BJ (cell line): Measurements from ENCODE around the gene TEX19. TPM values are rescaled to one million over a fixed set of nuclear protein-coding genes. Genes with fewer than 3 reads are reported as not detected.
A peak's percentile ranks its signal among the peaks of the same experiment; 100 is the strongest.

Experiments
- CTCF ChIA-PET: fragments of 350-600 bp; formaldehyde crosslinking; extraction: SDS; loops from one replicate; lab custom pipeline; 2021; ENCODE audit warnings: antibody characterized with exemption, inconsistent platforms; lab: Yijun Ruan, JAX
- POLR2A ChIA-PET: fragments of 300-600 bp; sonication (Branson Sonifier 250); formaldehyde crosslinking; extraction: SDS; loops from one replicate; lab custom pipeline; 2021; ENCODE audit warnings: antibody characterized with exemption; lab: Charles Lee
- DNase-seq: peaks from one replicate; pipeline ENCODE4 v3.0.0-alpha.2; 2011; ENCODE audit warnings: low read depth
- H3K27me3 ChIP-seq: 2 replicates; pipeline ENCODE4 v1.6.0; 2011; ENCODE audit warnings: low read length; ENCODE audit not compliant: control insufficient read depth, insufficient read depth
- H3K36me3 ChIP-seq: 2 replicates; pipeline ENCODE4 v1.5.1; 2011; ENCODE audit warnings: low read length; ENCODE audit not compliant: control insufficient read depth, insufficient read depth
- H3K4me3 ChIP-seq: 2 replicates; pipeline ENCODE4 v1.5.1; 2011; ENCODE audit warnings: low read depth, mild to moderate bottlenecking, control low read depth, low read length
- CTCF ChIP-seq: IDR thresholded peaks from 2 replicates; pipeline ENCODE4 v1.5.1; 2011; ENCODE audit warnings: low read depth, mild to moderate bottlenecking, control low read depth, inconsistent platforms, low read length, moderate library complexity; ENCODE audit not compliant: insufficient read depth
- polyA plus RNA-seq: library from polyadenylated mRNA; depleted of rRNA; stranded (reverse); fragments of >200 nt; gene quantifications from 2 replicates; pipeline ENCODE4 v1.2.3, GENCODE V29; 2011

TEX19 gene
- polyA plus RNA-seq, 1 experiment: 0.06 TPM

- no peak overlapping the region for H3K4me3 ChIP-seq
- ChIA-PET CTCF (interaction anchor here (1.1 to 2.7 kb wide), 4 partner anchors 9 to 32 kb away, joined by 3 to 10 read pairs (median 6); no protein-coding TSS in a partner anchor), POLR2A (no interaction called here)
- no peak for DNase-seq
- TF ChIP-seq CTCF: peak; percentile 18; the same call in 1 of the 2 replicates
- no peaks in the 10 kb centered on the region; the same call in 1 of the 2 replicates for H3K36me3 ChIP-seq
- 0 out of 2 replicates have a peak, but pooled peaks cover 1% of the 10 kb centered on the region for H3K27me3 ChIP-seq
Observed at GRCh38 chr17:82330322-82331239, 28.5 kb upstream of the TEX19 start.

GRCh38 chr17:82331345-82331939, 27.6 kb upstream of the TEX19 start:
- 0 out of 2 replicates have a peak, but pooled peaks cover 1% of the 10 kb centered on the region for H3K27me3 ChIP-seq
- H3K4me3 ChIP-seq: no peak overlapping the region
- ChIA-PET CTCF (interaction anchor here (1.7 to 2.7 kb wide), 3 partner anchors 10 to 33 kb away, joined by 4 to 10 read pairs (median 8); no protein-coding TSS in a partner anchor), POLR2A (no interaction called here)
- no peak for DNase-seq
- no peaks in the 10 kb centered on the region; the same call in 1 of the 2 replicates for H3K36me3 ChIP-seq
- TF ChIP-seq CTCF: no peak

GRCh38 chr17:82332669-82333278, 26.3 kb upstream of the TEX19 start:
- H3K36me3 ChIP-seq: no peaks in the 10 kb centered on the region; the same call in 1 of the 2 replicates
- ChIA-PET POLR2A (no interaction called here), CTCF (interaction anchor here (1.2 to 2.4 kb wide), 4 partner anchors 11 to 34 kb away, joined by 3 to 9 read pairs (median 7); no protein-coding TSS in a partner anchor)
- H3K4me3 ChIP-seq: peak overlapping the region; percentile 64
- DNase-seq: no peak
- no peak for TF ChIP-seq CTCF
- H3K27me3 ChIP-seq: 0 out of 2 replicates have a peak, but pooled peaks cover 1% of the 10 kb centered on the region

GRCh38 chr17:82333279-82334171, 25.5 kb upstream of the TEX19 start, which contains the start of gene SECTM1:
SECTM1 (minus strand) TSS chr17:82333766; CDS start chr17:82327240, 6,526 bp downstream.
- Histone ChIP-seq H3K36me3 (no peaks in the 10 kb centered on the region; the same call in 1 of the 2 replicates), H3K4me3 (peak within 1 kb of the TSS; percentile 64), H3K27me3 (0 out of 2 replicates have a peak, but pooled peaks cover 1% of the 10 kb centered on the region)
- TF ChIP-seq CTCF: no peak
- no peak for DNase-seq
- ChIA-PET CTCF (interaction anchor here (1.2 to 2.4 kb wide), 4 partner anchors 12 to 35 kb away, joined by 3 to 9 read pairs (median 7); no protein-coding TSS in a partner anchor), POLR2A (no interaction called here)
